Esophagus squamous epithelium (tissue), 4 donors: ENCODE data around the gene TNPO1.

ENCODE experiments used
- POLR2A ChIP-seq, 4 donors: fragments of 450-650 bp; IDR thresholded peaks; one replicate each; pipeline ENCODE4 v1.6.1; 2017; ENCODE audit warnings: antibody characterized with exemption in 4 of 4, mild to moderate bottlenecking in 4 of 4, moderate library complexity in 3 of 4
- TF ChIP-seq, protein P1 (sequence below), 6 experiments: fragments of 450-650 bp in 4 of 6; fragments of 200-600 bp in 2 of 6; sonication (generic) in 2 of 6; IDR thresholded peaks; one replicate each; pipeline ENCODE4 v1.5.1; 2016 to 2019; ENCODE audit warnings: antibody characterized with exemption in 6 of 6, mild to moderate bottlenecking in 4 of 6, moderate library complexity in 4 of 6

DNA sequence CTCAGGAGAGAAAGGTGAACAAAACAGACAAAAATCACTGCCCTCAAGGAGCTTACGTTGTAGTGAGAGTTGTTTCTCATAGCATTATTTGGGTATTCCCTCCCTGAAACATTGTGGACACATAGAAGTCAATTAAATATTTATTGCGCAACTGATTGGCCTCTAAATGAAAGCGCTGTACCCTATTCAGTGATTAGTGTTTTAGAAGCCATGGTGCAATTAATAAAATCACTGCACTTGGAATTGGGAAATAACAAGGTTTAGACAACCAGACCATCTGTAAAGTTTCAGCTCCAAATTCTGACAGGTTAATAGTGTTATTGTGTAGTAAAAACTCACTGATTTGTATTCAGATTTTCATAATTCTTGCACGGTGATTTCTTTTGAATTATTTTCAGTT lies 35.9 kb downstream of the TNPO1 start:
- no peak for TF ChIP-seq POLR2A (IDR thresholded peaks at IDR 0.05)
- TF ChIP-seq, protein P1, sequence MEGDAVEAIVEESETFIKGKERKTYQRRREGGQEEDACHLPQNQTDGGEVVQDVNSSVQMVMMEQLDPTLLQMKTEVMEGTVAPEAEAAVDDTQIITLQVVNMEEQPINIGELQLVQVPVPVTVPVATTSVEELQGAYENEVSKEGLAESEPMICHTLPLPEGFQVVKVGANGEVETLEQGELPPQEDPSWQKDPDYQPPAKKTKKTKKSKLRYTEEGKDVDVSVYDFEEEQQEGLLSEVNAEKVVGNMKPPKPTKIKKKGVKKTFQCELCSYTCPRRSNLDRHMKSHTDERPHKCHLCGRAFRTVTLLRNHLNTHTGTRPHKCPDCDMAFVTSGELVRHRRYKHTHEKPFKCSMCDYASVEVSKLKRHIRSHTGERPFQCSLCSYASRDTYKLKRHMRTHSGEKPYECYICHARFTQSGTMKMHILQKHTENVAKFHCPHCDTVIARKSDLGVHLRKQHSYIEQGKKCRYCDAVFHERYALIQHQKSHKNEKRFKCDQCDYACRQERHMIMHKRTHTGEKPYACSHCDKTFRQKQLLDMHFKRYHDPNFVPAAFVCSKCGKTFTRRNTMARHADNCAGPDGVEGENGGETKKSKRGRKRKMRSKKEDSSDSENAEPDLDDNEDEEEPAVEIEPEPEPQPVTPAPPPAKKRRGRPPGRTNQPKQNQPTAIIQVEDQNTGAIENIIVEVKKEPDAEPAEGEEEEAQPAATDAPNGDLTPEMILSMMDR (IDR thresholded peaks at IDR 0.05) = no peak
